Measurements from ENCODE around the gene MGAT4D. TPM values are rescaled to one million over a fixed set of nuclear protein-coding genes. Genes with fewer than 3 reads are reported as not detected.

Gene MGAT4D
- total and polyA plus RNA-seq, 2 donors (not counting 1 experiment from before 2014, with no cell fraction given), result not detected

GRCh38 chr4:140529434-140529833 is 31.3 kb upstream of the MGAT4D start:
- TF ChIP-seq EZH2 (IDR thresholded peaks at IDR 0.05; ENCODE audit: borderline replicate concordance, insufficient read depth, low read depth, low read length, poor library complexity, severe bottlenecking) (no peak), CTCF (IDR thresholded peaks at IDR 0.05) (no peak)
- H3K4me3 Mint-ChIP-seq, result no peak overlapping the region
- no peak overlapping the region for H3K27ac ChIP-seq (ENCODE audit: low read length in 2 of 2)
- no peaks in the 10 kb centered on the region for H3K27me3 Mint-ChIP-seq
- no peaks in the 10 kb centered on the region for H3K27me3 ChIP-seq (replicated peaks in 1 of 4; ENCODE audit: control extremely low read depth in 1 of 4, control insufficient read depth in 3 of 4, insufficient read depth in 4 of 4, low read length in 3 of 4)
- 71% methylated on average over 1 of the region's 1 CpG for WGBS (ENCODE audit: insufficient coverage)
- intact Hi-C loops (cut with micrococcal nuclease), result loop anchor here (10.0 kb wide), 3 partner anchors 215 to 695 kb away; partner anchors contain the start of genes MAML3 and ZNF330
- ChIA-PET CTCF (no interaction called here), POLR2A (no interaction called here)
- no peak overlapping the region for H3K9ac ChIP-seq (ENCODE audit: low read length)
- no peak overlapping the region for H3K27ac Mint-ChIP-seq
- ATAC-seq (ENCODE audit: low read depth), result no peak
- H2AFZ ChIP-seq (ENCODE audit: insufficient read depth, low read depth, low read length, poor library complexity, severe bottlenecking), result no peak overlapping the region
- H3K9me3 ChIP-seq (ENCODE audit: control extremely low read depth in 1 of 3, control insufficient read depth in 2 of 3, insufficient read depth in 1 of 3, low read length in 2 of 3), result peaks cover 0 to 1% (median 0%) of the 10 kb centered on the region in 3 donors
- DNase-seq, result no peak
- peaks cover 4 to 6% of the 10 kb centered on the region in 2 donors for H3K4me1 ChIP-seq (ENCODE audit: control insufficient read depth in 2 of 2, insufficient read depth in 2 of 2, low read length in 2 of 2)
- no peaks in the 10 kb centered on the region for H4K20me1 ChIP-seq (ENCODE audit: control insufficient read depth, insufficient read depth, low read length, poor library complexity, severe bottlenecking)
- H3K4me2 ChIP-seq (replicated peaks; ENCODE audit: low read depth, low read length, poor library complexity, severe bottlenecking), result no peak overlapping the region
- H3K79me2 ChIP-seq (ENCODE audit: control insufficient read depth, insufficient read depth, low read length), result no peaks in the 10 kb centered on the region
- no peaks in the 10 kb centered on the region for H3K9me3 Mint-ChIP-seq (ENCODE audit: insufficient read depth)
- H3K4me1 Mint-ChIP-seq, result peaks cover 5% of the 10 kb centered on the region
- peaks cover 5 to 6% of the 10 kb centered on the region in 2 experiments for H3K36me3 ChIP-seq (replicated peaks in 1 of 2; ENCODE audit: control extremely low read depth in 1 of 2, control insufficient read depth in 1 of 2, extremely low read depth in 1 of 2, insufficient read depth in 2 of 2, low read length in 1 of 2)
- no peak overlapping the region for H3K4me3 ChIP-seq (ENCODE audit: control extremely low read depth in 1 of 5, extremely low read depth in 1 of 5, insufficient read depth in 1 of 5, low read depth in 2 of 5, low read length in 4 of 5)
